Neural progenitor cell (in vitro differentiated cells): ENCODE measurements around the gene WWOX.

Source experiments
- EZH2 ChIP-seq: fragments of 200-600 bp; sonication (generic); IDR thresholded peaks from 2 replicates; pipeline ENCODE4 v1.6.1; 2017; ENCODE audit warnings: antibody characterized with exemption, mild to moderate bottlenecking, moderate library complexity
- EZH2phosphoT487 ChIP-seq: fragments of 200-600 bp; sonication (generic); IDR thresholded peaks from 2 replicates; pipeline ENCODE4 v1.6.1; 2017; ENCODE audit warnings: antibody characterized with exemption
- TF ChIP-seq, protein P1 (sequence below): fragments of 200-600 bp; sonication (generic); IDR thresholded peaks from 2 replicates; pipeline ENCODE4 v1.5.1; 2017; ENCODE audit warnings: antibody characterized with exemption, mild to moderate bottlenecking

DNA sequence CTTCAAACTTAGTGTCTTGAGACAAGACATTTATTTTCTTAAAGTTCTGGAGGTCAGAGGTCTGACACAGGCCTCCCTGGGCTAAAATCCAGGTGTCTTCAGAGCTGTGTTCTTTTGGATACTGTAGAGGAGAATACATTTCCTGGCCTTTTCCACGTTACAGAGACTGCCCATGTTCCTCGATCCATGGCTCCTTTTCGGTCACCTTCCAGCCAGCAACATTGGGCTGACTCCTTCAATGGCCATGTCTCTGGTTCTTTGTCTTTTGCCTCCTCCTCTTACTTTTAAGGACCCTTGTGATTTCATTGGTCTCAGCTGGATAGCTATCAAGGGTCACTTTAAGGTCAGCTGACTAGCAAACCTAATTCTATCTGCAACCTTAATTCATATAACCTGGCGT, 212.4 kb downstream of the WWOX start:
- TF ChIP-seq, protein P1, sequence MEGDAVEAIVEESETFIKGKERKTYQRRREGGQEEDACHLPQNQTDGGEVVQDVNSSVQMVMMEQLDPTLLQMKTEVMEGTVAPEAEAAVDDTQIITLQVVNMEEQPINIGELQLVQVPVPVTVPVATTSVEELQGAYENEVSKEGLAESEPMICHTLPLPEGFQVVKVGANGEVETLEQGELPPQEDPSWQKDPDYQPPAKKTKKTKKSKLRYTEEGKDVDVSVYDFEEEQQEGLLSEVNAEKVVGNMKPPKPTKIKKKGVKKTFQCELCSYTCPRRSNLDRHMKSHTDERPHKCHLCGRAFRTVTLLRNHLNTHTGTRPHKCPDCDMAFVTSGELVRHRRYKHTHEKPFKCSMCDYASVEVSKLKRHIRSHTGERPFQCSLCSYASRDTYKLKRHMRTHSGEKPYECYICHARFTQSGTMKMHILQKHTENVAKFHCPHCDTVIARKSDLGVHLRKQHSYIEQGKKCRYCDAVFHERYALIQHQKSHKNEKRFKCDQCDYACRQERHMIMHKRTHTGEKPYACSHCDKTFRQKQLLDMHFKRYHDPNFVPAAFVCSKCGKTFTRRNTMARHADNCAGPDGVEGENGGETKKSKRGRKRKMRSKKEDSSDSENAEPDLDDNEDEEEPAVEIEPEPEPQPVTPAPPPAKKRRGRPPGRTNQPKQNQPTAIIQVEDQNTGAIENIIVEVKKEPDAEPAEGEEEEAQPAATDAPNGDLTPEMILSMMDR, result no peak
- TF ChIP-seq EZH2, result no peak
- no peak for TF ChIP-seq EZH2phosphoT487
